Vagina (tissue), 2 donors: ENCODE measurements around the gene RAPGEF3. TPM values are rescaled to one million over a fixed set of nuclear protein-coding genes. Genes with fewer than 3 reads are reported as not detected.

Experiments used
- DNase-seq, 2 donors: peaks; one replicate each; pipeline ENCODE4 v3.0.0-alpha.2; 2017; ENCODE audit errors: extremely low spot score in 2 of 2
- H3K27ac ChIP-seq: fragments of 200-600 bp; sonication (generic); one replicate; pipeline ENCODE4 v1.5.1; 2019
- H3K27me3 ChIP-seq: fragments of 200-600 bp; sonication (generic); one replicate; pipeline ENCODE4 v1.5.1; 2019
- H3K36me3 ChIP-seq, 2 donors: fragments of 200-600 bp; sonication (generic); one replicate each; pipeline ENCODE4 v1.5.1; 2017 to 2019
- H3K4me1 ChIP-seq: fragments of 200-600 bp; sonication (generic); one replicate; pipeline ENCODE4 v1.5.1; 2019
- H3K4me3 ChIP-seq, 2 donors: fragments of 200-600 bp; sonication (generic); 1 replicate in 1 of 2; 2 replicates in 1 of 2; pipeline ENCODE4 v1.5.1; 2016 to 2019
- H3K9me3 ChIP-seq: fragments of 200-600 bp; sonication (generic); one replicate; pipeline ENCODE4 v1.5.1; 2019
- POLR2A ChIP-seq, 2 donors: fragments of 450-650 bp; IDR thresholded peaks; one replicate each; pipeline ENCODE4 v1.6.1; 2017; ENCODE audit warnings: antibody characterized with exemption in 2 of 2, mild to moderate bottlenecking in 2 of 2, moderate library complexity in 2 of 2
- POLR2AphosphoS5 ChIP-seq, 2 donors: sonication (generic); formaldehyde crosslinking; IDR thresholded peaks; one replicate each; pipeline ENCODE4 v1.9.0; 2017; ENCODE audit warnings: antibody characterized with exemption in 2 of 2, mild to moderate bottlenecking in 2 of 2, low read depth in 1 of 2; ENCODE audit not compliant: insufficient read depth in 1 of 2
- intact Hi-C: fragments of 100-400 bp; cut with DNase I; formaldehyde crosslinking; loops from one replicate; pipeline ENCODE4 v1.15.1; 2023
- total RNA-seq: library from RNA; depleted of rRNA; stranded (reverse); fragments of >200 nt; gene quantifications from one replicate; pipeline ENCODE4 v1.2.3, GENCODE V29; 2016
- TF ChIP-seq, protein P1 (sequence below), 3 experiments: fragments of 450-650 bp in 2 of 3; fragments of 200-600 bp in 1 of 3; sonication (generic) in 1 of 3; IDR thresholded peaks; one replicate each; pipeline ENCODE4 v1.5.1; 2017 to 2019; ENCODE audit warnings: antibody characterized with exemption in 3 of 3, mild to moderate bottlenecking in 2 of 3, moderate library complexity in 2 of 3

The RAPGEF3 gene
- total RNA-seq, 1 donor from 2014 or later = 52.3 TPM

DNA sequence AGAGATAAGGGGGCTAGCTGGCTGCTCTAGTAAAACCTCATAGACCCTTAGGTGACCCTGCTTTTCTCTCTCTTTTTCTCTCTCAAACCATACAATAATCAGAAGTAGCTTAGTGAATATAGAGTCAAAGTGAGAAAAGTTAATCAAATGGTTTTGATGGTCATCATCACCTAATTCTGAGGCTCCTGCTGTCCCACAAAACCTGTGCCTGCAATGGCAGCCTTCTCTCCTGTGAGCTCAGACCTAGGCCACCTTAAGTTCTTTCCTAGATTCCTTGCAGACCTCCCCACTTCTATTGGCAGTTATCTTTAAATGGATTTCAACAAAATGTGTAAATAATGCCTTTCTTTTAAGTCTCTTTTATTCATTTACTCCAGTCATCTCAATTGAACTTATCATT, 51.3 kb downstream of the RAPGEF3 start:
- intact Hi-C loops = no loop called here
- no peak overlapping the region for H3K4me3 ChIP-seq
- TF ChIP-seq, protein P1, sequence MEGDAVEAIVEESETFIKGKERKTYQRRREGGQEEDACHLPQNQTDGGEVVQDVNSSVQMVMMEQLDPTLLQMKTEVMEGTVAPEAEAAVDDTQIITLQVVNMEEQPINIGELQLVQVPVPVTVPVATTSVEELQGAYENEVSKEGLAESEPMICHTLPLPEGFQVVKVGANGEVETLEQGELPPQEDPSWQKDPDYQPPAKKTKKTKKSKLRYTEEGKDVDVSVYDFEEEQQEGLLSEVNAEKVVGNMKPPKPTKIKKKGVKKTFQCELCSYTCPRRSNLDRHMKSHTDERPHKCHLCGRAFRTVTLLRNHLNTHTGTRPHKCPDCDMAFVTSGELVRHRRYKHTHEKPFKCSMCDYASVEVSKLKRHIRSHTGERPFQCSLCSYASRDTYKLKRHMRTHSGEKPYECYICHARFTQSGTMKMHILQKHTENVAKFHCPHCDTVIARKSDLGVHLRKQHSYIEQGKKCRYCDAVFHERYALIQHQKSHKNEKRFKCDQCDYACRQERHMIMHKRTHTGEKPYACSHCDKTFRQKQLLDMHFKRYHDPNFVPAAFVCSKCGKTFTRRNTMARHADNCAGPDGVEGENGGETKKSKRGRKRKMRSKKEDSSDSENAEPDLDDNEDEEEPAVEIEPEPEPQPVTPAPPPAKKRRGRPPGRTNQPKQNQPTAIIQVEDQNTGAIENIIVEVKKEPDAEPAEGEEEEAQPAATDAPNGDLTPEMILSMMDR (IDR thresholded peaks at IDR 0.05) = no peak
- TF ChIP-seq POLR2AphosphoS5 (IDR thresholded peaks at IDR 0.05; ENCODE audit: insufficient read depth in 1 of 2, low read depth in 1 of 2) = no peak
- TF ChIP-seq POLR2A (IDR thresholded peaks at IDR 0.05) = no peak
- H3K4me1 ChIP-seq = peaks cover 41% of the 10 kb centered on the region
- H3K27ac ChIP-seq = no peak overlapping the region
- H3K27me3 ChIP-seq = no peaks in the 10 kb centered on the region
- no peaks in the 10 kb centered on the region for H3K9me3 ChIP-seq
- no peaks in the 10 kb centered on the region for H3K36me3 ChIP-seq
- DNase-seq = no peak

DNA sequence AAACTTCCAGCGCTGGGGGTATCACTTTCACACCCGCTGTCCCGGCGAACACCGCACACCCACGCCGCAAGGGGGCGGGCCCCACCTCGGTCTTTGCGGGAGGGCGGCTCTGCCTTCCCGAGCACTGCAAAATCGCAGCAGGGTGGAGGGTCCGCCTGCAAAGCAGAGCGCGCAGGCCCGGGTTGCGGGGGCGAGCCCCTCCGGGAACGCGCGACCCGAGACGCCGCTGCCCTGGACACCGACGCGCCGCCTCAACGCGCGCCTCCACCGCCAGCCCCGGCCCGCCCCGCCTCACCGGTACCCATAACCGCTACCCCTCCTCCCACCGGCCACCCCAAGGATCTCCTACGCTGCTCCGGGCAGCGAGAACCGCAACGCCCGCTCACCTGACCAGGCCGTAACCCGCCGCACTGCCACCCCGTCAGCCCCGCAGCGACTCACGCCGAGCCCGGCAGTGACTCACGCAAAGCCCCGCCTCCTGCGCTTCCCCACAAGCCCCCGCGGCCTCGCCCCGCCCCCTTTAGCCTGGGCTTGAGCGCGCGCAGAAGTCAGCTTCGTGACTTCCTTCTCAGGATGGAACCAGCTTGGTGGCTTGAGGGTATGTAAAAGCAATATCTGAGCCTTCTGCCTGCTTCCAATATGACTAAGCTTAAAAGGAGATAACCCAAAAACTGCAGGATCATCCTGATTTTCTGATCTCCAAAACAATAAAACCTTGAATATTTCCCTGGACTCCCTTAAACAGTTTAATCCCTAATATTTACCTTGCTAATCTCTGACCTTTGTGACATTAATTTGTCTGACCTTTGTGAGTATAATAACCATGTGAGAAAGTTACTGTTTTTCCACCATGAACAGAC, 52.9 kb downstream of the RAPGEF3 start, which contains the start of gene RPAP3:
RPAP3 (minus strand) TSS at position 465 of the 860 bp plus-strand sequence. CDS start 3,190 bp downstream, outside the sequence.
- H3K36me3 ChIP-seq = no peaks in the 10 kb centered on the region
- peak in 1 of 2 donors; percentile 73 for TF ChIP-seq POLR2A (IDR thresholded peaks at IDR 0.05)
- TF ChIP-seq, protein P1 (IDR thresholded peaks at IDR 0.05) = peak; percentile 54 to 79 (median 64)
- TF ChIP-seq POLR2AphosphoS5 (IDR thresholded peaks at IDR 0.05; ENCODE audit: insufficient read depth in 1 of 2, low read depth in 1 of 2) = peak; percentile 92 to 95
- peak within 1 kb of the TSS; percentile 79 to 84 for H3K4me3 ChIP-seq
- H3K9me3 ChIP-seq = no peaks in the 10 kb centered on the region
- intact Hi-C loops = no loop called here
- peak within 1 kb of the TSS; percentile 93 for H3K27ac ChIP-seq
- H3K27me3 ChIP-seq = no peaks in the 10 kb centered on the region
- DNase-seq = peak in 1 of 2 donors; percentile 88
- peaks cover 41% of the 10 kb centered on the region for H3K4me1 ChIP-seq

DNA sequence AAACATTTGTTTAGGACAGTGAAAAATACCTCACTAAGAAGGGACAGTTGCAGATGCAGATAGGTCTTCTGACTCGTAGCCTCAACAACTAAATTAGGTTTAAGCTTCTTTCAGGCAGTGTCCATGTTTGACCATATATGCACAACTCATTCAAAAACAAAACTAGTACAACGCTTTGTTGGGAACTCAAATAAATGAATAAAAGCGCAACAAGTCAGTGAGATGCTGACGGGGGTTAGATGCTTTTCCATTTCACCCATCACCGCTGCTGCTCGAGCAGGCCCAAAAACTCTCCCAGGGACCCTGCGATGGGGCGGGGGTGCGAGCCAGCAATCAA, 53.5 kb downstream of the RAPGEF3 start:
- Histone ChIP-seq H3K27ac (peak overlapping the region; percentile 93), H3K4me3 (peak overlapping the region; percentile 79 to 84), H3K4me1 (peaks cover 41% of the 10 kb centered on the region), H3K27me3 (no peaks in the 10 kb centered on the region), H3K36me3 (no peaks in the 10 kb centered on the region), H3K9me3 (no peaks in the 10 kb centered on the region)
- TF ChIP-seq, protein P1 (IDR thresholded peaks at IDR 0.05) = no peak
- no peak for TF ChIP-seq POLR2A (IDR thresholded peaks at IDR 0.05)
- no peak for TF ChIP-seq POLR2AphosphoS5 (IDR thresholded peaks at IDR 0.05; ENCODE audit: insufficient read depth in 1 of 2, low read depth in 1 of 2)
- intact Hi-C loops = no loop called here
- no peak for DNase-seq

DNA sequence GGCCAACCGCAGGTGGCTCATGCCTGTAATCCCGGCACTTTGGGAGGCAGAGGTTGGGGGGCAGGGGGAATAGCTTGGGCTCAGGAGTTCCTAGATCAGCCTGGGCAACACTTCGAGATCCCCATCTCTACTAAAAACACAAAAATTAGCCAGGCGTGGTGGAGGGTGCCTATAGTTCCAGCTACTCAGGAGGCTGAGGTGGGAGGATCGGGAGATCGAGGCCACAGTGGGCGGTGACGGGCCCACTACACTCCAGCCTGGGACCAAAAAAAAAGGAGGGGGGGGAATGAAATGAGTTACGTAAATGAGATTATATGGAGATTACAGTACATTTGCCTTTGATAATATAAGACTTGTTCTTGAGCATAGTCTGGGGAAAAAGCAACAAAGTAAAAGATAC, 54.0 kb downstream of the RAPGEF3 start:
- no peak overlapping the region for H3K27ac ChIP-seq

More for the DNA sequence above, 54.0 kb downstream of the RAPGEF3 start:
- Histone ChIP-seq H3K9me3 (no peaks in the 10 kb centered on the region), H3K4me3 (peak overlapping the region; percentile 79 to 84), H3K27me3 (no peaks in the 10 kb centered on the region), H3K36me3 (no peaks in the 10 kb centered on the region), H3K4me1 (peaks cover 41% of the 10 kb centered on the region)
- DNase-seq = no peak
- TF ChIP-seq, protein P1 (IDR thresholded peaks at IDR 0.05) = no peak
- TF ChIP-seq POLR2AphosphoS5 (IDR thresholded peaks at IDR 0.05; ENCODE audit: insufficient read depth in 1 of 2, low read depth in 1 of 2) = no peak
- TF ChIP-seq POLR2A (IDR thresholded peaks at IDR 0.05) = no peak
- intact Hi-C loops = no loop called here
